Bronchial epithelial cell (primary cell): ENCODE results near the gene SMIM33. TPM values are rescaled to one million over a fixed set of nuclear protein-coding genes. Genes with fewer than 3 reads are reported as not detected.
A peak's percentile ranks its signal among the peaks of the same experiment; 100 is the strongest.

Source experiments
- DNase-seq: peaks from one replicate; pipeline ENCODE4 v3.0.0-alpha.2; 2010; ENCODE audit warnings: low read depth
- FAIRE-seq: peaks from 2 replicates; lab custom pipeline; 2011; peaks lifted over from hg19 to GRCh38; lab: Jason Lieb, UNC
- H3K27me3 ChIP-seq: 2 replicates; pipeline ENCODE4 v1.5.1; 2011; ENCODE audit warnings: low read length; ENCODE audit not compliant: control insufficient read depth, insufficient read depth
- H3K36me3 ChIP-seq: 2 replicates; pipeline ENCODE4 v1.5.1; 2011; ENCODE audit warnings: low read length; ENCODE audit not compliant: control insufficient read depth, insufficient read depth
- H3K4me3 ChIP-seq: 2 replicates; pipeline ENCODE4 v1.5.1; 2011; ENCODE audit warnings: mild to moderate bottlenecking, low read depth, low read length, control low read depth
- total RNA-seq: library from RNA; depleted of rRNA; stranded (reverse); fragments of >200 nt; gene quantifications from 2 replicates; pipeline ENCODE4 v1.2.1, GENCODE V29; 2014
- TF ChIP-seq, protein P1 (sequence below): IDR thresholded peaks from 2 replicates; pipeline ENCODE4 v1.5.1; 2011; ENCODE audit warnings: mild to moderate bottlenecking, moderate library complexity, low read length, control low read depth, inconsistent platforms; ENCODE audit not compliant: insufficient read depth, severe bottlenecking

Gene SMIM33
- total RNA-seq, 1 donor from 2014 or later, result not detected

DNA sequence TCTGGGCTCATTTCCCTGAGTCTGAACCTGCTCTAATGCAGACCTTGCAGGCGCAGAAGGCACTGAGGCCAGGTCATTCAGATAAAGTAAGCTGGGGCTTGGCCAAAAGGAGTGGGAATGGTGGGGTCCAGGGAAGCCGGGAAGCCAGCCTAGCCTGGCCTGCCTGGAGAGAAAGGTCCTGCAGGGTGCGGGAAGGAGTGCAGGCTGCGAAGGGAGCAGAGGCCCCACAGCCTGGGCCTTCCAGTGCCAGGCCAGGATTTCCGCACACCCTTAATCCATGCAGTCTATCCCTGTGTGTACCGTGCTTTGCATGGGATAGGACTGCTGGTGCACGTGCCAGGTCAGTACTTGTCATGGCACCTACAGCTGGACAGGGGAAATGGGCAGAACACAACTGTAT lies 15.4 kb downstream of the SMIM33 start:
- no peaks in the 10 kb centered on the region for H3K27me3 ChIP-seq
- TF ChIP-seq, protein P1, sequence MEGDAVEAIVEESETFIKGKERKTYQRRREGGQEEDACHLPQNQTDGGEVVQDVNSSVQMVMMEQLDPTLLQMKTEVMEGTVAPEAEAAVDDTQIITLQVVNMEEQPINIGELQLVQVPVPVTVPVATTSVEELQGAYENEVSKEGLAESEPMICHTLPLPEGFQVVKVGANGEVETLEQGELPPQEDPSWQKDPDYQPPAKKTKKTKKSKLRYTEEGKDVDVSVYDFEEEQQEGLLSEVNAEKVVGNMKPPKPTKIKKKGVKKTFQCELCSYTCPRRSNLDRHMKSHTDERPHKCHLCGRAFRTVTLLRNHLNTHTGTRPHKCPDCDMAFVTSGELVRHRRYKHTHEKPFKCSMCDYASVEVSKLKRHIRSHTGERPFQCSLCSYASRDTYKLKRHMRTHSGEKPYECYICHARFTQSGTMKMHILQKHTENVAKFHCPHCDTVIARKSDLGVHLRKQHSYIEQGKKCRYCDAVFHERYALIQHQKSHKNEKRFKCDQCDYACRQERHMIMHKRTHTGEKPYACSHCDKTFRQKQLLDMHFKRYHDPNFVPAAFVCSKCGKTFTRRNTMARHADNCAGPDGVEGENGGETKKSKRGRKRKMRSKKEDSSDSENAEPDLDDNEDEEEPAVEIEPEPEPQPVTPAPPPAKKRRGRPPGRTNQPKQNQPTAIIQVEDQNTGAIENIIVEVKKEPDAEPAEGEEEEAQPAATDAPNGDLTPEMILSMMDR, result no peak
- FAIRE-seq (no peak), DNase-seq (no peak)
- H3K36me3 ChIP-seq, result no peaks in the 10 kb centered on the region
- H3K4me3 ChIP-seq, result no peak overlapping the region

DNA sequence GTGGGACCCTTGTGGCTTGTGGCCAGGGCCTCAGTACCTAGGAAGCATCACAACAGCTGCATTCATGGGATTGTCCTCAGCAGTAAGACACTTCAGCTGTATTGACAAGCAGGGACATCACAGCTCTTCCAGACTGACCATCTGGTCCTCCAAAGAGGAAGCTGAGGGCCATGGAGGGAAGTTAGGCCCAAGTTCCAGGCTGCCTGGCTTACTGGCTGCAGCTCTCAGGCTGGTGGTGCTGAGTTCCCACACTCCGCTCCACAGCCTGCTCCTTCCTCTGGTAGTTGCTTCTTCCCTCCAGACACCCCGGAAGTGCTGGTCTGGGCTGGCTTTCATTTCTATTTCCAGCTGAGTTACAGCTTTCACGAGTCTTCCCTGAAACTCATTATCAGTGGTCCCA lies 17.5 kb downstream of the SMIM33 start:
- Histone ChIP-seq H3K36me3 (no peaks in the 10 kb centered on the region), H3K27me3 (no peaks in the 10 kb centered on the region), H3K4me3 (no peak overlapping the region)
- no peak for DNase-seq
- FAIRE-seq, result no peak
- TF ChIP-seq, protein P1, result no peak

DNA sequence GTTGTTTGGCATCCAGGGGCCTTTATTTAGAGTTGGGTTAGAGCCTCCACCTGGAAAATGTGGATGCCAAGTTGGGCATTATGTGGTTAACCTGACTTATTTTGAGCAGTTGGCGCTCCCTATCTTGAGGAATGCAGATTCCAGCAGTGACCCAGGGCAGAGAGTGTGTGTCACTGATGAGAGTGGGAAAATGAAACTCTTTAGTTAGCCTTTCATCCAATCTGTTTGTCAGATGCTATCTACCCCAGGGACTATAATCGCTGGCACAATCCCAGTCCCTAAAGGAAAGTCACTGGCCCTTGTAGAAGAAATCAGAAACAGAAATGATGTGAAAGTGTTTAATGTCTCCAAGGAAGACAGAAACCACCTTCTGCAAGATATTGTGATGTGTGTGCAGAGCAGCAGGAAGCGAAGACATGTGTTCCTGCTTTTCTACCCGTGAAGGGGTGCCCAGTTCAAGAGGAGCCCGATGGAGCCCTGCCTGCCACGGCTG lies 21.9 kb downstream of the SMIM33 start:
- Histone ChIP-seq H3K36me3 (no peaks in the 10 kb centered on the region), H3K4me3 (no peak overlapping the region), H3K27me3 (no peaks in the 10 kb centered on the region)
- no peak for FAIRE-seq
- TF ChIP-seq, protein P1, result no peak
- DNase-seq, result no peak

DNA sequence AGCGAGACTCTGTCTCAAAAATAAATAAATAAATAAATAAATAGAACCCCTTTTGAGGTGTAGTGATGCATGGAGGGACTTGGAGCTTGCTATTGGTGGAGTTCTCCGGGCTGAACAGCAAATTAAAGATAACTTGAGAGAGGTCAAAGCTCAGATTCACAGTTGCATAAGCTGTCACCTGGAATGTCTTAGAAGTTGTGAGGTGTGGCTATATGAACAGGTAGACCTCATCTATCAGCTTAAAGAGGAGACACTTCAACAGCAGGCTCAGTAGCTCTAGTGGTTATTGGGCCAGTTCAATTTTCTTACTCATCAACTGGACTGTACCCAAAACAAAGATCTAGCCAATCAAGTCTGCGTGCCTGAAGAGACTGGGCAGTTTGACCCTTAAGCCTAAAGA lies 23.5 kb downstream of the SMIM33 start:
- H3K36me3 ChIP-seq, result no peaks in the 10 kb centered on the region
- DNase-seq (no peak), FAIRE-seq (no peak)
- no peak overlapping the region for H3K4me3 ChIP-seq
- H3K27me3 ChIP-seq, result no peaks in the 10 kb centered on the region
- TF ChIP-seq, protein P1, result no peak

DNA sequence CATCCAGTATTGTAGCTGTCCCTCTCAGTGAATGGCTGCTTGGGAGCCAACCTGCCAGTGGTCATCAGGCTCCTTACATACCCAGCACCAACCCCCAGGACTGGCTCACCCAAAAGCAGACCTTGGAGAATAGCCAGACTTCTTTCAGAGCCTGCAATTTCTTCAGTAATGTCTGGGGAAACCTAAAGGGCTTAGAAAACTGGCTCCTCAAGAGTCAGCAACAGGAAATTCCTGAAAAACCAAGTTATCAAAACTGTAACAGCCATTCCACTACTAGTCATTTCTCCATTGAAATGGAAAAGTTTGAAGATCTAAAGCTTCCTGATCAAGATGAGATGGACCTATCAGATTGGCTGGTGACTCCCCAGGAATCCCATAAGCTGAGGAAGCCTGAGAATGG lies 24.0 kb downstream of the SMIM33 start:
- no peak overlapping the region for H3K4me3 ChIP-seq
- no peak for FAIRE-seq
- DNase-seq, result peak; percentile 68
- no peaks in the 10 kb centered on the region for H3K36me3 ChIP-seq
- TF ChIP-seq, protein P1, result no peak
- no peaks in the 10 kb centered on the region for H3K27me3 ChIP-seq
